ENCODE measurements around the gene GABRG3. TPM values are rescaled to one million over a fixed set of nuclear protein-coding genes. Genes with fewer than 3 reads are reported as not detected.

The GABRG3 gene
- total RNA-seq, 1 donor = under 0.01 TPM

DNA sequence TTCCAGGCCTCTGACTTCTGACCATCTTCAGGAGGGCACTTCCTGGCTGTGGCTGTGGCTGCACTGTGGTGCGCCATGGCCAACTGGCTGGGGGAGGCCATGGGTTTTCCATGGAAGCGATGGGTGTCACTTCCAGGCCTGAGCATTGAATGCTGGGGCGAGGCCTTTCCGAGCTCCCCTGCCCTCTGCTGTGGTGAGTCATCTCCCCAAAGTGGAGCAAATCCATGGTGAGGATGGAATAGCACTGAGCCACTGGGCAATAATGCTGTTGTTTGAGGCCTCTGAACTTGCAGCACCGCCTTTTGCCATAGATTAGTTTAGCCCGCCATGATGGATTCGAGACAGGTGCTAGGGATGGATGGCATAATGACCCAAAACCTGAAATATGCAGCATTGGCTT lies 155.5 kb downstream of the GABRG3 start:
- no peak overlapping the region for H3K4me3 ChIP-seq (ENCODE audit: low read length)
- H3K27me3 ChIP-seq (ENCODE audit: insufficient read depth, low read length) = no peaks in the 10 kb centered on the region
- H3K9me3 ChIP-seq (ENCODE audit: low read depth, low read length) = no peaks in the 10 kb centered on the region
- no peaks in the 10 kb centered on the region for H3K4me1 ChIP-seq (ENCODE audit: insufficient read depth, low read length)

GRCh38 chr15:27127815-27128570 lies 157.0 kb downstream of the GABRG3 start:
- Histone ChIP-seq H3K4me3 (ENCODE audit: low read length) (no peak overlapping the region), H3K9me3 (ENCODE audit: low read depth, low read length) (no peaks in the 10 kb centered on the region), H3K4me1 (ENCODE audit: insufficient read depth, low read length) (no peaks in the 10 kb centered on the region), H3K27me3 (ENCODE audit: insufficient read depth, low read length) (no peaks in the 10 kb centered on the region)

DNA sequence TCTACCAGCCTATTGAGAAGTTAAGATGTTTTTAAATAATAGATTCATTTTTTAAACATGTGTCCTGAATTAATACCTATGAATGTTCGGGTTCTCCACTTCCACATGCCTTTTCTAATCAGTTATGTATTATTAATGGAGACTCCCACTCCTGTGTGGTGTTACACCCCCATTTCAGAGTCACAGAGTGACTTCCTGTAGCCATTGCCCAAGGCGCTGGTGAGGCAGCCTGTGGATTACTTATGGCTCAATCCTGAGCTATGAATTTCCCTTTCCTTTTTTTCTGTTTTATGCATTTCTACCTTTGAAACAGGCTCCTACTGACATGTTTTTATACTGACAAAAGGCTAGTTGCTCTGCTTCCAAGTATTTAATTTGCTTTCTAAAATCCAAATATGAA lies 162.3 kb downstream of the GABRG3 start:
- Histone ChIP-seq H3K4me3 (ENCODE audit: low read length) (no peak overlapping the region), H3K27me3 (ENCODE audit: insufficient read depth, low read length) (no peaks in the 10 kb centered on the region), H3K9me3 (ENCODE audit: low read depth, low read length) (no peaks in the 10 kb centered on the region), H3K4me1 (ENCODE audit: insufficient read depth, low read length) (no peaks in the 10 kb centered on the region)

GRCh38 chr15:27134481-27134880 lies 163.5 kb downstream of the GABRG3 start:
- no peaks in the 10 kb centered on the region for H3K27me3 ChIP-seq (ENCODE audit: insufficient read depth, low read length)
- no peaks in the 10 kb centered on the region for H3K4me1 ChIP-seq (ENCODE audit: insufficient read depth, low read length)
- no peak overlapping the region for H3K4me3 ChIP-seq (ENCODE audit: low read length)
- no peaks in the 10 kb centered on the region for H3K9me3 ChIP-seq (ENCODE audit: low read depth, low read length)

DNA sequence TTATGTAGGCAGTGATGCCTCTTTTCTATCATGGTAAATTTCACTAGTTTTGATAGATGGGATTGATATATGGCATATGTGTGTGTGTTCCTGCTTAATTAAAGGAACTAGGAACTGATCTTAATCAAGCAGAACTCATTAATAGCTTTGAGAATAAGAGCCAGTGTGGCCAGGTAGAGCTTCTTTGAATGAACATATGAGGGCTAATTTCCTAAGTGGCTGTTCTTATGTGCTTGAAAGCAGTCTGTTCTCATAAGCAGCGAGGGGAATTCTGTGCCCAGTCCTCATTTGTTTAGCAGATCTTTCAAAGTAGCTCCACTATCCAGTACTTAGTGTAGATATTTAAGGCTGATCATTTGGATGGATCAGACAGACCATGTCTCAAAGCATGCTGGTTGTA lies 164.2 kb downstream of the GABRG3 start:
- no peaks in the 10 kb centered on the region for H3K27me3 ChIP-seq (ENCODE audit: insufficient read depth, low read length)
- H3K9me3 ChIP-seq (ENCODE audit: low read depth, low read length) = no peaks in the 10 kb centered on the region
- H3K4me1 ChIP-seq (ENCODE audit: insufficient read depth, low read length) = no peaks in the 10 kb centered on the region
- no peak overlapping the region for H3K4me3 ChIP-seq (ENCODE audit: low read length)

DNA sequence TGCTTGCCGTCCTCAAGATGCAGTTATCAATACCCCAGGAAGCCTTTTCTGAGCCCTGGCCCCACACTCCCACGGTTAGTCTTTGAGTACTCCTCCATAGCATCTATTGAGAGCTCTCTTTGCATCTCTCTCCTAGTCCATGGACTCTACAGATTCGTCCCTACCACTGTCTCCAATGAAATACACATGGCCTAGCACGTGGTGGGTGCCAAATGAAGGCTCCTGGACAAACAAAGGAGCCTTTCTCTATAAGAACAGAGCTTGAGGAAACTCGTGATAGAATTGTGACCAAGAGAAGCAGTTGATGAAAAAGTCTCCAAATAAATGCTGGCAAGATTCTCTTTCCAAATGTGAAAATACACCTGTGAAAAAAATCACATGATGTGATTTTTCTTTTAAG lies 166.1 kb downstream of the GABRG3 start:
- H3K9me3 ChIP-seq (ENCODE audit: low read depth, low read length) = no peaks in the 10 kb centered on the region
- H3K27me3 ChIP-seq (ENCODE audit: insufficient read depth, low read length) = no peaks in the 10 kb centered on the region
- no peaks in the 10 kb centered on the region for H3K4me1 ChIP-seq (ENCODE audit: insufficient read depth, low read length)
- H3K4me3 ChIP-seq (ENCODE audit: low read length) = no peak overlapping the region

DNA sequence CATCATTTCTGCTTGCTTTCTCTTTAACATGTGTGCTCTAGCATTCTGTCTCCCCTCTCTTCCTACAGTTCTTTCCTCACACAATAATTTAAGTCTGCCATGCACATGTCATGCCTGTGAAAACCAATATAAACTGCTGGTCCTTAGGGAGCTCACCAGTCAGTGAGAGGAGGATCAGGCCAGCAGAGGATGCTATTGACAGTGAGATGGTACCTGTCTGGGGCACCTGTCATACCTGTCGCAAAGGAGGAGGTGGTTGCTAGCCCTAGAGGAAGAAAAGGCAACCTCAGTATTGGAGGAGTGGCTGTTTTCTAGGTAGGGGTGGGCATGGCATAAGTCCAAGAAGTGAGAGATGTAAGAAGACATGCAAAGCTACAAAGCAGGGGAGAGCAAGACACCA lies 194.6 kb downstream of the GABRG3 start:
- H3K4me3 ChIP-seq (ENCODE audit: low read length) = no peak overlapping the region
- H3K27me3 ChIP-seq (ENCODE audit: insufficient read depth, low read length) = no peaks in the 10 kb centered on the region

DNA sequence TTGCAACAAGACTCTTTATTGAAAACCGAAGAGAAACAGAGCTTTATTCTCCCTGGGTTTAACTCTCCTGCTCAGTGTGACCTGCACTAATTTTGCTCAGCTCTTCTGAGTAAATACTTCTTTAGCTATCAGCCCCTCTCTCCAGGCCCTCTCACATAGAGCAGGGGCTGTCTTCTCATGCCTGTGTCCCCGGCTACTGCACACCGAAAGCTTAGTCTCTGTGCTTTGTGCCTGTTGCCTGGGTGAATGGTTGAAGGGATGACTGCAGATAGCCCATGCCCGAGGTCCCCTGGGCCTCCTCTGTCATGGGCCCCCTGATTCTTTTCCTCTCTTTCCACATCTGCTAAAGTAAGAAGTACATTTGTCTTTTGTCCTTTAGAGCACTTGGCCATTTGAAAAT lies 195.9 kb downstream of the GABRG3 start:
- Histone ChIP-seq H3K27me3 (ENCODE audit: insufficient read depth, low read length) (no peaks in the 10 kb centered on the region), H3K4me3 (ENCODE audit: low read length) (no peak overlapping the region), H3K9me3 (ENCODE audit: low read depth, low read length) (no peaks in the 10 kb centered on the region), H3K4me1 (ENCODE audit: insufficient read depth, low read length) (no peaks in the 10 kb centered on the region)

More for the DNA sequence above, 194.6 kb downstream of the GABRG3 start:
- Histone ChIP-seq H3K4me1 (ENCODE audit: insufficient read depth, low read length) (no peaks in the 10 kb centered on the region), H3K9me3 (ENCODE audit: low read depth, low read length) (no peaks in the 10 kb centered on the region)

DNA sequence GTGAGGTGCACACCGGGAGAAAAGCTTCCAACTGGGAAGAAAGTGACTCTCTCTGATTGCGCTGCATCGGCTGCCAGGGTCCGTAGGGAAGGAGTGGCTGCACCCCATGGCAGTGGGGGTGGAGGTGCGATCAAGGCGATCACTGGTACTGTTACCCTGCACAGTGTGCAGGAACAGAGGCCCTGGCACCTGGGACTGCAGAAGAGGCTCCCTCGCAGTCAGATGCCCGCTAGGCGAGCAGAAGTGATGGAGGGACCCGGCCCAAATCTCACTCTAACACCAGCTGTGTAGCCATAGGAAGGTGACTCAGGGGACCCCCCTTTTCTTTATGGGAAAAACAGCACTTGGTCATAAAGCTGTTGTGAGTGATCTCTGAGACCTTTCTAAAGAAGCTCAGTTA lies 196.8 kb downstream of the GABRG3 start:
- Histone ChIP-seq H3K4me1 (ENCODE audit: insufficient read depth, low read length) (no peaks in the 10 kb centered on the region), H3K9me3 (ENCODE audit: low read depth, low read length) (no peaks in the 10 kb centered on the region)

GRCh38 chr15:27170851-27171250 lies 199.9 kb downstream of the GABRG3 start:
- no peaks in the 10 kb centered on the region for H3K9me3 ChIP-seq (ENCODE audit: low read depth, low read length)
- H3K4me1 ChIP-seq (ENCODE audit: insufficient read depth, low read length) = no peaks in the 10 kb centered on the region
- no peaks in the 10 kb centered on the region for H3K27me3 ChIP-seq (ENCODE audit: insufficient read depth, low read length)
- H3K4me3 ChIP-seq (ENCODE audit: low read length) = no peak overlapping the region

More for the DNA sequence above, 196.8 kb downstream of the GABRG3 start:
- no peaks in the 10 kb centered on the region for H3K27me3 ChIP-seq (ENCODE audit: insufficient read depth, low read length)
- no peak overlapping the region for H3K4me3 ChIP-seq (ENCODE audit: low read length)

DNA sequence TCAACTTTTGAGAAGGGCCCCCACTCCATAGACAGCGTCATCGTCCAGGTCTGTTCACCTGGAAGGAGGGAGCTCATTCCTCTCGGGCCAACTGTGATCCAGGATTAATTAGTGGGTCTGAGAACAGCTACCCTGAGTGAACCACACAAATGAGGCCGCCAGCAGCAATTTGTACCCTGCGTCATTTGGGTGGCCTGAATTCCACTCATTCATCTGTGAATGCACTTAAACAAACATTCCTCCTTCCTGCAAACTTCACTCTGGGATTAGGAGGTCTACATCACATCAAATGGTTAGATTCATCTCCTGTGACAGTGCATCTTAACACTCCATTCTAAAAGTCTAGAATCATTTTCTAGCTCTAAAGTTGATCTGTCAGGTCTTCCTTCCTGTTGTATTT lies 201.8 kb downstream of the GABRG3 start:
- no peak overlapping the region for H3K4me3 ChIP-seq (ENCODE audit: low read length)

DNA sequence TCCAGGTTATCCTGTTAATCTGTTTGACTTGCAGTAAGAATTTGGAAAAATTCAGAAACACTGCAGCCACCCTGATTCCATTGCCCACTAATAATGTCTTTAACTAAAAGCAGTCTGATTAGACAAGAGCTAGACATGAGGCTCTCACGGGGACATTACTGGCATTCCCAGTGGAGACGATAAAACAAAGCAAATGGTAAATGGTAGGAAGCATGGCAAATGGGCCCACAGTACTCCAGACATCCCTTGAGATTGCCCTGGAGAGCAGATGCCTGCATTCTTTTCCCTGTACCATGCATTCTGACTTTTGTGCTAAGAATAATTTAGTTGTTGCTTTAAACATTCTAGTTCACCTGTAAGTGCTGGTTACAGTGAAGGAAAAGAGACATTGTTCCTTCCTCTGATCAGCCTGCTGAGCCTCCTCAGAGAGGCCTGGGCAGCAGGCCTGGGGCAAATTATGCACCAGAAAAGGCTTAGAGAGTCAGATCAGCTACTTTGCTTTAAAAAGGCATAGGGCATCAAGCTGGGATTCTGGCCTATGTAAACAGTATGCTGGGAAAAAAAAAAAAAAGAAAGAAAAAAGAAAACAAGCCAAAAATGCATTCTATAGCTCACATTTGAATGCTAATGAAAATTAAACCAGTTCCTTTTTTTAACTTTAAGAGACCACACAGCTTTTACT lies 204.6 kb downstream of the GABRG3 start:
- no peaks in the 10 kb centered on the region for H3K27me3 ChIP-seq (ENCODE audit: insufficient read depth, low read length)

More for the DNA sequence above, 201.8 kb downstream of the GABRG3 start:
- no peaks in the 10 kb centered on the region for H3K4me1 ChIP-seq (ENCODE audit: insufficient read depth, low read length)
- H3K9me3 ChIP-seq (ENCODE audit: low read depth, low read length) = no peaks in the 10 kb centered on the region
- no peaks in the 10 kb centered on the region for H3K27me3 ChIP-seq (ENCODE audit: insufficient read depth, low read length)

DNA sequence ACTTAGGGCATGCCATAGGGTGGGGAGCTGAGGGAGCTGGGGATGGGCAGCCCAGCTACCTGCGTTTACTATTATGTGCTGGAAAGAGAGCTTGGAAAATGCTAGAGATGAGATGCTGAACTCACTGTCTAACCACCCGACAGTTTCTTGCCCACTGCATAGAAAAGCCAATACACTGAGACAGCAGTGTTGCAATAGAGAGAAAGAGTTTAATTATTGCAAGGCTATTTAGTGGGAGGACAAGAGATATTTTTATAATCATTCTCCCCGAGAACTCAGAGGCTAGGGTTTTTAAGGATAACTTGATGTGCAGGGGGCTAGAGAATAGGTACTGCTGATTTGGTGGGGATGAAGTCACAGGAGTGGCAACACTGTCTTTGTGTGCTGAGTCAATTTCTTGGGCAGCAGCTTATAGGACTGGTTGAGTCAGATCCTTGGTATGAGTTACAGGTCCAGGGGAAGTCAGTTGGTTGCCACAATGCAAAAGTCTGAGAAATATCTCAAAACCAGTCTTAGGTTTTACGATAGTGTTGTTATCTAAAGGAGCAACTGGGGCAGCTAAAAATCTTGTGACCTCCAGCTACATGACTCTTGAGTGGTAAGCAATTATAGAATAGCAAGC lies 205.9 kb downstream of the GABRG3 start:
- Histone ChIP-seq H3K4me1 (ENCODE audit: insufficient read depth, low read length) (no peaks in the 10 kb centered on the region), H3K9me3 (ENCODE audit: low read depth, low read length) (no peaks in the 10 kb centered on the region)

More for the DNA sequence above, 204.6 kb downstream of the GABRG3 start:
- H3K4me3 ChIP-seq (ENCODE audit: low read length) = no peak overlapping the region
- H3K9me3 ChIP-seq (ENCODE audit: low read depth, low read length) = no peaks in the 10 kb centered on the region
- H3K4me1 ChIP-seq (ENCODE audit: insufficient read depth, low read length) = no peaks in the 10 kb centered on the region

DNA sequence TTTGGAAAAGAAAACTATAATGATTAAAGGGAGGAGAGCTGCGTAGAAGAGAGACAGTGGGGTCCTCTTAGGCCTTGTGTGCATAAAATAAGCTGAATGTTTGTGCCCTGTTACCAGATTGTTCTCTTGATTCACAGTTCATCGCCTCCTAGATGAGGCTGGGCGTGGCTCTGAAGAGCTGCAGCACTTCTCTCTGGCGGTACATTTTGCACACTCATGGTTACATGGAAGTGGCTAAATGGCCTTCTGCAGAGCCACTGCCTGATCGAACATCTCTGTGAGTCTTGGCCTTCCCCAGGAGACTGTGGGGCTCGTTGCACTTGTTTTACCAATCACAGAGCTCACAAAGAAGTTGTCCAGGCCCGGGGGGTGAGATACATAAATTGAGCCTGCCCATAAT lies 208.8 kb downstream of the GABRG3 start:
- Histone ChIP-seq H3K9me3 (ENCODE audit: low read depth, low read length) (no peaks in the 10 kb centered on the region), H3K4me1 (ENCODE audit: insufficient read depth, low read length) (no peaks in the 10 kb centered on the region), H3K27me3 (ENCODE audit: insufficient read depth, low read length) (no peaks in the 10 kb centered on the region), H3K4me3 (ENCODE audit: low read length) (no peak overlapping the region)

More for the DNA sequence above, 205.9 kb downstream of the GABRG3 start:
- Histone ChIP-seq H3K4me3 (ENCODE audit: low read length) (no peak overlapping the region), H3K27me3 (ENCODE audit: insufficient read depth, low read length) (no peaks in the 10 kb centered on the region)

DNA sequence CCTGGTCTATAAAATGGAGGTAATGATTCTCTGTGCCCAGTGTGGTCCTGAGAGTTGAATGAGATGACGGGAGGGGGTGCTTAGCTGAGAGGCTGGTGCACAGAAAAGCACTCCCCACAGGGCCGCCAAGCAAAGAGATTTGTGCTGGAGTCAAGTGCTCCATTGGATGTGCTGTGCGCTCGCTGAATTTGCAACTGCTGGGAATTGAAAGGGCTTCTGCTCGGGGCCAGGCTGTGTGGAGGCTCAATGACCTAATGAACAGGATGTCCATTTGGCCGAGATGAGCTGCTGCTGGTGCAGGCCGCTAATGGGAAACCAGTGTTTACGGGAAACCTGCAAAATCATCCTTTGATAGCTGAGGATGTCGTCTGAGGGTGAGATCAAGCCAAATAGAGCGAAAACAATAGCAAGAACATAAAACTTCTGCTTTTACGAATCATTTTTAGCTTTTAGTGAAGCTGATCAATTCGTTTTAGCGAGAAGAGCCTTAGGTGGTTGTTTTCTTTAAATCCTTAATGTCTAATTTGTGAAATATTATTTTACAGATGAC lies 211.7 kb downstream of the GABRG3 start:
- Histone ChIP-seq H3K27me3 (ENCODE audit: insufficient read depth, low read length) (no peaks in the 10 kb centered on the region), H3K4me1 (ENCODE audit: insufficient read depth, low read length) (no peaks in the 10 kb centered on the region), H3K9me3 (ENCODE audit: low read depth, low read length) (no peaks in the 10 kb centered on the region), H3K4me3 (ENCODE audit: low read length) (no peak overlapping the region)
